OCI-LY1 (cell line): ENCODE data around the gene L1CAM.

ENCODE experiments used
- H2AFZ ChIP-seq: fragments of 200-600 bp; sonication (generic), shearing (Covaris generic); 2 replicates; pipeline ENCODE4 v1.6.0; 2014; ENCODE audit warnings: antibody characterized with exemption, mild to moderate bottlenecking, low read length
- H3F3A ChIP-seq: fragments of 200-600 bp; sonication (generic), shearing (Covaris generic); 2 replicates; pipeline ENCODE4 v1.6.0; 2014; ENCODE audit warnings: mild to moderate bottlenecking, antibody characterized with exemption, low read length, moderate library complexity; ENCODE audit not compliant: insufficient read depth
- H3K27ac ChIP-seq: fragments of 200-600 bp; sonication (generic); 2 replicates; pipeline ENCODE4 v1.5.1; 2014; ENCODE audit warnings: low read length, mixed run types, mild to moderate bottlenecking, low read depth; ENCODE audit not compliant: poor library complexity, severe bottlenecking
- H3K27me3 ChIP-seq: fragments of 200-600 bp; sonication (generic); 2 replicates; pipeline ENCODE4 v1.6.0; 2014; ENCODE audit warnings: antibody characterized with exemption, mild to moderate bottlenecking, low read length, moderate library complexity; ENCODE audit not compliant: insufficient read depth
- H3K36me3 ChIP-seq: fragments of 200-600 bp; sonication (generic); 2 replicates; pipeline ENCODE4 v1.6.1; 2014; ENCODE audit warnings: mild to moderate bottlenecking, antibody characterized with exemption, low read length, moderate library complexity, mixed read lengths; ENCODE audit not compliant: insufficient read depth
- H3K4me1 ChIP-seq: fragments of 200-600 bp; sonication (generic); 2 replicates; pipeline ENCODE4 v1.5.1; 2014; ENCODE audit warnings: mild to moderate bottlenecking, low read length, moderate library complexity; ENCODE audit not compliant: insufficient read depth, severe bottlenecking
- H3K4me2 ChIP-seq: fragments of 200-600 bp; sonication (generic), shearing (Covaris generic); 2 replicates; pipeline ENCODE4 v1.6.1; 2014; ENCODE audit warnings: low read length
- H3K4me3 ChIP-seq: fragments of 200-600 bp; sonication (generic); 2 replicates; pipeline ENCODE4 v1.5.1; 2014; ENCODE audit warnings: low read length, low read depth, mild to moderate bottlenecking, mixed read lengths; ENCODE audit not compliant: poor library complexity, severe bottlenecking
- H3K79me2 ChIP-seq: fragments of 200-600 bp; shearing (Covaris generic); 2 replicates; pipeline ENCODE4 v1.6.1; 2016; ENCODE audit warnings: mixed run types, low read length, mixed read lengths; ENCODE audit not compliant: insufficient read depth
- H3K9ac ChIP-seq: fragments of 200-600 bp; sonication (generic), shearing (Covaris generic); 2 replicates; pipeline ENCODE4 v1.6.1; 2014; ENCODE audit warnings: mild to moderate bottlenecking, low read length, mixed read lengths
- H3K9me2 ChIP-seq: fragments of 200-600 bp; sonication (generic), shearing (Covaris generic); 2 replicates; pipeline ENCODE4 v1.6.1; 2014; ENCODE audit warnings: low read depth, mild to moderate bottlenecking, low read length, mixed read lengths
- H3K9me3 ChIP-seq: fragments of 200-600 bp; shearing (Covaris generic); 2 replicates; pipeline ENCODE4 v1.6.1; 2014; ENCODE audit warnings: low read length, mixed read lengths
- H4K20me1 ChIP-seq: fragments of 200-600 bp; sonication (generic), shearing (Covaris generic); 2 replicates; pipeline ENCODE4 v1.6.0; 2016; ENCODE audit warnings: mild to moderate bottlenecking, low read length; ENCODE audit not compliant: insufficient read depth
- CTCF ChIP-seq: fragments of 200-600 bp; sonication (generic), shearing (Covaris generic); IDR thresholded peaks from 2 replicates; pipeline ENCODE4 v1.5.1; 2017; ENCODE audit warnings: mild to moderate bottlenecking, antibody characterized with exemption, low read length, moderate library complexity, mixed read lengths
- EZH2 ChIP-seq: fragments of 200-600 bp; sonication (generic), shearing (Covaris generic); IDR thresholded peaks from 2 replicates; pipeline ENCODE4 v1.8.0; 2017; ENCODE audit warnings: borderline replicate concordance, mixed run types, mild to moderate bottlenecking, antibody characterized with exemption, low read length, moderate library complexity, mixed read lengths

The L1CAM gene, protein sequence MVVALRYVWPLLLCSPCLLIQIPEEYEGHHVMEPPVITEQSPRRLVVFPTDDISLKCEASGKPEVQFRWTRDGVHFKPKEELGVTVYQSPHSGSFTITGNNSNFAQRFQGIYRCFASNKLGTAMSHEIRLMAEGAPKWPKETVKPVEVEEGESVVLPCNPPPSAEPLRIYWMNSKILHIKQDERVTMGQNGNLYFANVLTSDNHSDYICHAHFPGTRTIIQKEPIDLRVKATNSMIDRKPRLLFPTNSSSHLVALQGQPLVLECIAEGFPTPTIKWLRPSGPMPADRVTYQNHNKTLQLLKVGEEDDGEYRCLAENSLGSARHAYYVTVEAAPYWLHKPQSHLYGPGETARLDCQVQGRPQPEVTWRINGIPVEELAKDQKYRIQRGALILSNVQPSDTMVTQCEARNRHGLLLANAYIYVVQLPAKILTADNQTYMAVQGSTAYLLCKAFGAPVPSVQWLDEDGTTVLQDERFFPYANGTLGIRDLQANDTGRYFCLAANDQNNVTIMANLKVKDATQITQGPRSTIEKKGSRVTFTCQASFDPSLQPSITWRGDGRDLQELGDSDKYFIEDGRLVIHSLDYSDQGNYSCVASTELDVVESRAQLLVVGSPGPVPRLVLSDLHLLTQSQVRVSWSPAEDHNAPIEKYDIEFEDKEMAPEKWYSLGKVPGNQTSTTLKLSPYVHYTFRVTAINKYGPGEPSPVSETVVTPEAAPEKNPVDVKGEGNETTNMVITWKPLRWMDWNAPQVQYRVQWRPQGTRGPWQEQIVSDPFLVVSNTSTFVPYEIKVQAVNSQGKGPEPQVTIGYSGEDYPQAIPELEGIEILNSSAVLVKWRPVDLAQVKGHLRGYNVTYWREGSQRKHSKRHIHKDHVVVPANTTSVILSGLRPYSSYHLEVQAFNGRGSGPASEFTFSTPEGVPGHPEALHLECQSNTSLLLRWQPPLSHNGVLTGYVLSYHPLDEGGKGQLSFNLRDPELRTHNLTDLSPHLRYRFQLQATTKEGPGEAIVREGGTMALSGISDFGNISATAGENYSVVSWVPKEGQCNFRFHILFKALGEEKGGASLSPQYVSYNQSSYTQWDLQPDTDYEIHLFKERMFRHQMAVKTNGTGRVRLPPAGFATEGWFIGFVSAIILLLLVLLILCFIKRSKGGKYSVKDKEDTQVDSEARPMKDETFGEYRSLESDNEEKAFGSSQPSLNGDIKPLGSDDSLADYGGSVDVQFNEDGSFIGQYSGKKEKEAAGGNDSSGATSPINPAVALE

DNA sequence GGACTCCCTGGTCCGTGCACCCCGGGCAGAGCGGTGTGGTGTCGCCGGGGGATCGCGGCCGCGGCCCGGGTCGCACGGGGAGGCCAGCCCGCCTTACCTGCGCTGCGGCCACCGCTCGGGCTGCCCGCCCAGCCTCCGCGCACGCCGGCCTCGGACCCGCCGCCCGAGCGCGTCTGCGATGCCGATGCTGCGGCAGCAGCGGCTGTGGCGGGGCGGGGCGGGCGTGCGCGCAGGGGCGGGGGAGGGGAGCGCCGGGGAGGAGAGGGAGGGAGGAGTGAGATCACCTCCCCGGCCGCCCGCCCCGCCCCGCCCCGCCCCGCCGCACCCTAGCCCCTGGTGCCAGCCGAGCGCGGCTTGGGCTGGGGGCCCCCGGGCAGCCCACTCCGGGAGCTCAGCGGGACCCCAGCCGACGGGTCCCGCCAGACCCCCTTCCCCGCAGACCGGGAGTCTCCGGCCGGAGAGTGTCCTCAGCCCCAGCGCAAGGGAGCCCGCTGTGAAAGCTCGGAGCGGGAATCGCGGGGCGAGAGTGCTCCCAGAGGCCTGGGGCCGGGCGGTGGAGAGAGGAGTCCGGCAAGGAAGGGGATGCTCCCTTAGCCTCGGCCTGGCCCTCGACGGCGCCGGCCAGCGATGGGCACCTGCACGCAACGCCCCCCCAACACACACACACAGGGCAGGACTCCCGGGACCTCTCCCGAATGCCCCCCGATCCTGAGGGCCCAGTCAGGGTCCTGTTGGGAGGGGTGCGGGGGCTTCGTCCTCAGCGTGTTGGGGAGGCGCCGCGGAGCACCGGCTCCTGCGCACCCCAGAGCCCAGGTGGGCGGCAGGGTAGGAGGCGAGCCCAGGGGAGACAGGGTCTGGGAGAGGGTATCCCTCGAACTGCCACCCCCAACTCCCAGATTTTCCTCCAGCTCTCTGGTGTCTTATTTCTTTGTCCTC is at the start of gene L1CAM:
TSS of gene L1CAM (minus strand) at position 206 of the 936 bp plus-strand sequence. CDS start 10,337 bp downstream, outside the sequence.
- H3K4me1 ChIP-seq, result no peaks in the 10 kb centered on the region
- no peaks in the 10 kb centered on the region for H3K79me2 ChIP-seq
- no peak within 1 kb of the TSS for H3K9ac ChIP-seq
- H3K9me3 ChIP-seq, result no peaks in the 10 kb centered on the region
- TF ChIP-seq CTCF, result no peak
- no peak for TF ChIP-seq EZH2
- peak within 1 kb of the TSS; percentile 50; the same call in 1 of the 2 replicates for H3K4me2 ChIP-seq
- H4K20me1 ChIP-seq, result no peaks in the 10 kb centered on the region
- H3K36me3 ChIP-seq, result no peaks in the 10 kb centered on the region
- no peaks in the 10 kb centered on the region for H3K9me2 ChIP-seq
- peak within 1 kb of the TSS; percentile 36 for H3K4me3 ChIP-seq
- no peaks in the 10 kb centered on the region for H3K27me3 ChIP-seq
- no peak within 1 kb of the TSS for H2AFZ ChIP-seq
- no peak within 1 kb of the TSS for H3K27ac ChIP-seq
- no peaks in the 10 kb centered on the region for H3F3A ChIP-seq

DNA sequence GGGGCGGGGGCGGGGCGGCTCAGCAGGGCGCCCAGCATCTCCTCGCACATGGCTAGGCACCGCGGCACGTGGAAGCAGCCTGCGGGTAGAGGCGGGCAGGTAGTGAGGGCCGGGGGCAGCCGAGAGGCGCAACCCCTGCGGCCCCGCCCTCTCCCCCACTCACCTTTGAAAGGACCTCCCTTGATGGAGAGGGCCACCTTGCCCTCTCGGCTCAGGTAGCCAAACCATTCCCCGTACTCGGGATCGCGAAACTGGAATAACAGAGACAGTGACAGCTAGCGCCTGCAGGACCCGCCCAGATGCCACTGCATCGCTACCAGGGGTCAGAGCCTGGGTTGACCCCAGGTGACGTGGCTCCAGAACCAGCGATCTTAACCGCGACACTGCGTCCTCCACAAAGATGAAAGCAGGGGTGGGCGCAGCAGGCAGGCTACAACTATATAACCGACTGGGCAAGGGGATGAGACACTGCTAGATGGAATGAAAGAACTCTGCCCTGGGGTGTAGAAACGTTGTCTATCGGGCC is 49.4 kb upstream of the L1CAM start:
- Histone ChIP-seq H3K4me1 (peaks cover 18% of the 10 kb centered on the region), H3K4me2 (peak overlapping the region; percentile 98), H3K36me3 (peaks cover 20% of the 10 kb centered on the region; the same call in 1 of the 2 replicates), H3K27ac (peak overlapping the region; percentile 80), H3K9me3 (no peaks in the 10 kb centered on the region), H3K9ac (peak overlapping the region; percentile 89), H3K27me3 (no peaks in the 10 kb centered on the region), H2AFZ (no peak overlapping the region), H4K20me1 (no peaks in the 10 kb centered on the region), H3K79me2 (no peaks in the 10 kb centered on the region), H3K4me3 (peak overlapping the region; percentile 82), H3F3A (no peaks in the 10 kb centered on the region), H3K9me2 (no peaks in the 10 kb centered on the region)
- TF ChIP-seq EZH2, result no peak
- no peak for TF ChIP-seq CTCF
